ENCODE measurements around the gene MIER1.

DNA sequence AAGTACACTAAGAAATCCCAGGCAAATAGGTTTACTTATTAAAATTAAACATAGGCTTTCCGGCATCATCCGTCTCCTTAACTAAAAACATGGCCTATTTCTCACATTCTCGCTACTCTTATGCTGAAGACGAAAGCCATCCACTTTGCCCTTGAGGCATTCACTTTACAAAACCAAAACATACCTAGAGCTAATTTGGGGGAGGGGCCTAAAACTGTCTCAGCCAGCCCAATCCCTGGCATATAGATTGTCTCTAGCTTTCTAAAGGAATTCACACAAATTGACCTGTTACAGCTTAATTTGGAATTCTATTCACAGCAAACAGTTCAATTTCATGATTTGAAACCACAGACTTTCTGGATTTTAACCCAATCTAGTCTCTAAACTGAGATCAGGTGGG, 94.3 kb downstream of the MIER1 start:
- TF ChIP-seq, protein P1, sequence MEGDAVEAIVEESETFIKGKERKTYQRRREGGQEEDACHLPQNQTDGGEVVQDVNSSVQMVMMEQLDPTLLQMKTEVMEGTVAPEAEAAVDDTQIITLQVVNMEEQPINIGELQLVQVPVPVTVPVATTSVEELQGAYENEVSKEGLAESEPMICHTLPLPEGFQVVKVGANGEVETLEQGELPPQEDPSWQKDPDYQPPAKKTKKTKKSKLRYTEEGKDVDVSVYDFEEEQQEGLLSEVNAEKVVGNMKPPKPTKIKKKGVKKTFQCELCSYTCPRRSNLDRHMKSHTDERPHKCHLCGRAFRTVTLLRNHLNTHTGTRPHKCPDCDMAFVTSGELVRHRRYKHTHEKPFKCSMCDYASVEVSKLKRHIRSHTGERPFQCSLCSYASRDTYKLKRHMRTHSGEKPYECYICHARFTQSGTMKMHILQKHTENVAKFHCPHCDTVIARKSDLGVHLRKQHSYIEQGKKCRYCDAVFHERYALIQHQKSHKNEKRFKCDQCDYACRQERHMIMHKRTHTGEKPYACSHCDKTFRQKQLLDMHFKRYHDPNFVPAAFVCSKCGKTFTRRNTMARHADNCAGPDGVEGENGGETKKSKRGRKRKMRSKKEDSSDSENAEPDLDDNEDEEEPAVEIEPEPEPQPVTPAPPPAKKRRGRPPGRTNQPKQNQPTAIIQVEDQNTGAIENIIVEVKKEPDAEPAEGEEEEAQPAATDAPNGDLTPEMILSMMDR (conservative IDR thresholded peaks at IDR 0.05), result no peak
- TF ChIP-seq ZFX (IDR thresholded peaks at IDR 0.05), result no peak
